ENCODE data around the gene GALNT1. TPM values are rescaled to one million over a fixed set of nuclear protein-coding genes. Genes with fewer than 3 reads are reported as not detected.

GALNT1 gene
- total RNA-seq, 1 donor from 2014 or later = 74.5 TPM

- no peak for TF ChIP-seq CTCF (IDR thresholded peaks at IDR 0.05)
- H3K4me1 ChIP-seq = no peaks in the 10 kb centered on the region
- H3K4me3 ChIP-seq = no peak overlapping the region
- H3K36me3 ChIP-seq = peaks cover 13% of the 10 kb centered on the region
- no peak overlapping the region for H3K27ac ChIP-seq
- DNase-seq (no peak), ATAC-seq (no peak)
- no peaks in the 10 kb centered on the region for H3K9me3 ChIP-seq
- no peaks in the 10 kb centered on the region for H3K27me3 ChIP-seq
- intact Hi-C loops (cut with DNase I) = no loop called here
Observed at GRCh38 chr18:35695803-35696202, 114.3 kb downstream of the GALNT1 start.

- intact Hi-C loops (cut with DNase I) = no loop called here
- H3K27me3 ChIP-seq = no peaks in the 10 kb centered on the region
- no peak overlapping the region for H3K4me3 ChIP-seq
- ATAC-seq (no peak), DNase-seq (no peak)
- TF ChIP-seq CTCF (IDR thresholded peaks at IDR 0.05) = no peak
- H3K27ac ChIP-seq = no peak overlapping the region
- H3K4me1 ChIP-seq = no peaks in the 10 kb centered on the region
- no peaks in the 10 kb centered on the region for H3K9me3 ChIP-seq
- H3K36me3 ChIP-seq = peaks cover 9% of the 10 kb centered on the region
Observed at GRCh38 chr18:35696307-35696706, 114.8 kb downstream of the GALNT1 start.

GRCh38 chr18:35697869-35698268 lies 116.3 kb downstream of the GALNT1 start:
- no peak for TF ChIP-seq CTCF (IDR thresholded peaks at IDR 0.05)
- Histone ChIP-seq H3K27ac (no peak overlapping the region), H3K36me3 (peaks cover 5% of the 10 kb centered on the region), H3K4me3 (no peak overlapping the region), H3K27me3 (no peaks in the 10 kb centered on the region), H3K9me3 (no peaks in the 10 kb centered on the region), H3K4me1 (no peaks in the 10 kb centered on the region)
- DNase-seq (no peak), ATAC-seq (no peak)
- intact Hi-C loops (cut with DNase I) = no loop called here

GRCh38 chr18:35703043-35703688 lies 121.6 kb downstream of the GALNT1 start:
- DNase-seq (no peak), ATAC-seq (no peak)
- TF ChIP-seq CTCF (IDR thresholded peaks at IDR 0.05) = no peak
- H3K36me3 ChIP-seq = peaks cover 20% of the 10 kb centered on the region
- no peak overlapping the region for H3K4me3 ChIP-seq
- H3K27ac ChIP-seq = no peak overlapping the region
- no peaks in the 10 kb centered on the region for H3K4me1 ChIP-seq
- H3K9me3 ChIP-seq = no peaks in the 10 kb centered on the region
- H3K27me3 ChIP-seq = no peaks in the 10 kb centered on the region
- intact Hi-C loops (cut with DNase I) = no loop called here

- ATAC-seq = no peak
- Histone ChIP-seq H3K9me3 (no peaks in the 10 kb centered on the region), H3K4me1 (no peaks in the 10 kb centered on the region), H3K27ac (no peak overlapping the region), H3K36me3 (peaks cover 30% of the 10 kb centered on the region), H3K4me3 (no peak overlapping the region), H3K27me3 (no peaks in the 10 kb centered on the region)
- TF ChIP-seq CTCF (IDR thresholded peaks at IDR 0.05) = no peak
- intact Hi-C loops (cut with DNase I) = no loop called here
- DNase-seq = no peak
Observed at GRCh38 chr18:35705988-35706387, 124.4 kb downstream of the GALNT1 start.

GRCh38 chr18:35707247-35707646 lies 125.7 kb downstream of the GALNT1 start:
- intact Hi-C loops (cut with DNase I) = no loop called here
- DNase-seq (no peak), ATAC-seq (no peak)
- H3K4me1 ChIP-seq = no peaks in the 10 kb centered on the region
- H3K27ac ChIP-seq = no peak overlapping the region
- no peaks in the 10 kb centered on the region for H3K27me3 ChIP-seq
- peaks cover 32% of the 10 kb centered on the region for H3K36me3 ChIP-seq
- H3K4me3 ChIP-seq = no peak overlapping the region
- H3K9me3 ChIP-seq = no peaks in the 10 kb centered on the region
- TF ChIP-seq CTCF (IDR thresholded peaks at IDR 0.05) = no peak
